Measurements from ENCODE around the gene RHOT2. TPM values are rescaled to one million over a fixed set of nuclear protein-coding genes. Genes with fewer than 3 reads are reported as not detected.
A peak's percentile ranks its signal among the peaks of the same experiment; 100 is the strongest.

Gene RHOT2
- total RNA-seq, 1 donor from 2014 or later = 207 TPM

DNA sequence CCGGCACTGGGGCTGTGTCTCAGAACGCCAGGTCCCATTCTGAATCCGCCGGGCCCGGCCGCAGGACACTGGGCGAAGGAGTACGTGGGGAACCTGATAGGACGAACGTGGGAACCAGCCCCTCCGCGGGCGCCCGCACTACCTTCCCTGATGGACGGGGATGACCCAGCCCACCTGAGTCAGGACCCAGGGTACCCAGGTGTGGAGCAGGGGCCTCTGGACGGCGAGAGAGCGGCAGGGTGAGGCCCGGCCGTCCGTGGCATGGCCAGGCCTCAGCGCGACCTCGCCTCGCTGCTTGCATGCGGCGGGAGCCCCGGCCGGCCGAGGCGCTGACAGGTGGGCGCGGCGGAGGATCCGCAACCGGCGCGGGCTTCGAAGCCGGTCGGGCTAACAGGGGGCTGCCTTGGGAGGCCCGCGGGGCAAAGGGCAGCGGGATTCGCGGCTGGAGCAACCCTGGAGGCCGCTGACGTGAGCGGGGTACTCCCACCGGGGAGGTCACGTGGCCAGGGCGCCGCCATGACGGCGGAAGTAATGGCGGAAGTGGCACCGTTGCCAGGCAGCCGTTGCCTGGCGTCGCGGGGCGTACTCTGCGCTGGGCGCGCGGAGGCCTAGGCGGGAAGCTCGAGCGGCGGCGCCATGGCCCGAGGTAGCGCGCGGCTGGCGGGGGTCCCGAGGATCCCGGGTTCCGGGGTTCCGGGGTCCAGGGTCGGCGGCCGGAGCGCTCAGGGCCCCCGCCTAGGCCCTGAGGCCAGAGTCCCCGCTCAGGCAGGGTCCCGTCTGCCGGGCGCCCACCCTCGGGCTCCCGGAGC, 18.9 kb upstream of the RHOT2 start, which contains the start of gene WDR90:
Gene WDR90, plus strand, starts transcription at position 585 of the 809 bp plus-strand sequence. Its CDS starts 52 bp downstream, at position 637.
- TF ChIP-seq, protein P1, sequence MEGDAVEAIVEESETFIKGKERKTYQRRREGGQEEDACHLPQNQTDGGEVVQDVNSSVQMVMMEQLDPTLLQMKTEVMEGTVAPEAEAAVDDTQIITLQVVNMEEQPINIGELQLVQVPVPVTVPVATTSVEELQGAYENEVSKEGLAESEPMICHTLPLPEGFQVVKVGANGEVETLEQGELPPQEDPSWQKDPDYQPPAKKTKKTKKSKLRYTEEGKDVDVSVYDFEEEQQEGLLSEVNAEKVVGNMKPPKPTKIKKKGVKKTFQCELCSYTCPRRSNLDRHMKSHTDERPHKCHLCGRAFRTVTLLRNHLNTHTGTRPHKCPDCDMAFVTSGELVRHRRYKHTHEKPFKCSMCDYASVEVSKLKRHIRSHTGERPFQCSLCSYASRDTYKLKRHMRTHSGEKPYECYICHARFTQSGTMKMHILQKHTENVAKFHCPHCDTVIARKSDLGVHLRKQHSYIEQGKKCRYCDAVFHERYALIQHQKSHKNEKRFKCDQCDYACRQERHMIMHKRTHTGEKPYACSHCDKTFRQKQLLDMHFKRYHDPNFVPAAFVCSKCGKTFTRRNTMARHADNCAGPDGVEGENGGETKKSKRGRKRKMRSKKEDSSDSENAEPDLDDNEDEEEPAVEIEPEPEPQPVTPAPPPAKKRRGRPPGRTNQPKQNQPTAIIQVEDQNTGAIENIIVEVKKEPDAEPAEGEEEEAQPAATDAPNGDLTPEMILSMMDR (IDR thresholded peaks at IDR 0.05; ENCODE audit: unreplicated experiment) = no peak
- Mint-ChIP-seq H3K36me3 (no peaks in the 10 kb centered on the region), H3K9me3 (no peaks in the 10 kb centered on the region), H3K27me3 (ENCODE audit: low read depth) (no peaks in the 10 kb centered on the region), H3K4me1 (peaks cover 13% of the 10 kb centered on the region), H3K4me3 (peak within 1 kb of the TSS; percentile 75), H3K27ac (peak within 1 kb of the TSS; percentile 91)
- peak; percentile 84 to 88 for DNase-seq (ENCODE audit: low spot score in 2 of 2, unreplicated experiment in 2 of 2)

DNA sequence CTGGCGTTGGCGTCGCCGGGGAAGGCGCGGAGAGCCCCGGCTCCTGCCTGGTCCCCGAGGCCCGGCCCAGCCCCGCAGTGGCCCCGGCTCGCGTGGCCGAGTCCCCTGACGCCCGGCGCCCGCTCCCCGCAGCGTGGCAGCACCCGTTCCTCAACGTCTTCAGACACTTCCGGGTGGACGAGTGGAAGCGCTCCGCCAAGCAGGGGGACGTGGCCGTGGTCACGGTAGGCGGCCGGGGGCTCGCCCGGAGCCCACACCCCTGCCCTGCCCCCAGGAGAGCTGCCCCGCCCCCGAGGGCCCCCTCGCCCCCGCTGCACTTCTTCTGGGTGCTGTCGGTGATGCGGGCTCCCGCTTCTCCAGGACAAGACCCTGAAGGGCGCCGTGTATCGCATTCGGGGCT, 18.3 kb upstream of the RHOT2 start:
- no peak for DNase-seq (ENCODE audit: low spot score in 2 of 2, unreplicated experiment in 2 of 2)
- no peak overlapping the region for H3K27ac Mint-ChIP-seq
- TF ChIP-seq, protein P1 (IDR thresholded peaks at IDR 0.05; ENCODE audit: unreplicated experiment) = no peak
- H3K27me3 Mint-ChIP-seq (ENCODE audit: low read depth) = no peaks in the 10 kb centered on the region
- no peaks in the 10 kb centered on the region for H3K36me3 Mint-ChIP-seq
- H3K4me3 Mint-ChIP-seq = peak overlapping the region; percentile 71
- H3K4me1 Mint-ChIP-seq = peaks cover 13% of the 10 kb centered on the region
- H3K9me3 Mint-ChIP-seq = no peaks in the 10 kb centered on the region

DNA sequence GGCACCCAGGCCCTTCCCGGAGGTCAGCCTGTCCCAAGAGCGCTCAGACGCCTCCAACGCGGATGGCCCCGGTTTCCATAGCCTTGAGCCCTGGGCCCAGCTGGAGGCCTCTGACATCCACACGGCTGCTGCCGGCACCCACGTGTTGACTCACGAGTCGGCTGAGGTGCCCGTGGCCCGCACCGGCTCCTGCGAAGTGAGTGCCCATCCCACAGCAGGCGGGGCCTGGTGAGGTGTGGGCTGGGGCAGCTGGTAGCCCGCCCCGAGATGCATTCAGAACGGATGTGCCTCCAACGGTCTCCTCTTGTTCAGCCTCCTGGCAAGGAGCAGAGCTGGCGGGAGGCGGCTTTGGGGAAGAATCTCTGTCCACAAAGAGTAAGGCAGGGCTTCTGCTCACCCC, 16.1 kb upstream of the RHOT2 start:
- peaks cover 11% of the 10 kb centered on the region for H3K4me1 Mint-ChIP-seq
- TF ChIP-seq, protein P1 (IDR thresholded peaks at IDR 0.05; ENCODE audit: unreplicated experiment) = no peak
- no peaks in the 10 kb centered on the region for H3K27me3 Mint-ChIP-seq (ENCODE audit: low read depth)
- H3K36me3 Mint-ChIP-seq = no peaks in the 10 kb centered on the region
- H3K9me3 Mint-ChIP-seq = no peaks in the 10 kb centered on the region
- peak overlapping the region; percentile 42 for H3K4me3 Mint-ChIP-seq
- DNase-seq (ENCODE audit: low spot score in 2 of 2, unreplicated experiment in 2 of 2) = no peak
- no peak overlapping the region for H3K27ac Mint-ChIP-seq

DNA sequence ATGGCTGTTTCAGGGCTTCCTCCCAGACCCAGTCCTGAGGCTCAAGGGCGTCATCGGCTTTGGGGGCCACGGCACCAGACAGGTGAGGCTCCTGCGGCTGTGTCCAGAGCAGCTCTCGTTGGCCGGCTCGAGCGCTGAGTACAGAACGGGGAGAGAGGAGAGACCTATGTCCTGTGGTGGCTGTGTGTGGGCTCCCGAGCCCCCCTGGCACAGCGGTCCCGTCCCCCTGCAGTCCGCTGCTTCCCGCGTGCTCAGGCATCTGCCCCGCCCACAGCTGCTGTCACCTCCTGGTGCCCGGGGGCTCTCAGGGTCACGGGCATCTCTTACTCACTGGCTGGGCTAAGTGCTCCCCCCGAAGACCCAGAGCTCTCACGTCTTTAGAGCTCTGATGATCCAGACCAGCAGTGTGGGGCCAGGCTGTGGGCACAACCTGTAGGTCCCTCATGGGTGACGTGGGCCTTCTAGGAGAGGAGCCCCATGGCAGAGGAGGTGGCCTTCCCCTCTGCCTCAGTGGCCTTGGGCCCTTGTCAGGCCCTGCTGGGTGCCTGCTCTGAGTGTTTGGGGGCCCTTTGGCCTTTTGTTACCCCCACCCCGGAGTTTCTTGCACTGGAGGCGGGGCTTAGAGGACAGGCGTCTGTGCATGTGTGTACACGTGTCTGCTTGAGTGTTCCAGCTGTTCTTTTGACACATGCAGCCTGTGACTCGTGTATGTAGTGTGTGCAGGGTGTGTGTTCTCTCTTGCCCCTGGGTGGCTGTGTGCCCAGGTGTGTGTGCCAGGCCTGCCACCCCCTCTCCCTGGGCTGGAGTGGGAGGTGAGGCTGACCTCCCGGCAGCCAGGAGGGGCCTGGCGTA, 15.3 kb upstream of the RHOT2 start:
- H3K9me3 Mint-ChIP-seq = no peaks in the 10 kb centered on the region
- TF ChIP-seq, protein P1 (IDR thresholded peaks at IDR 0.05; ENCODE audit: unreplicated experiment) = no peak
- no peak overlapping the region for H3K27ac Mint-ChIP-seq
- DNase-seq (ENCODE audit: low spot score in 2 of 2, unreplicated experiment in 2 of 2) = no peak
- no peaks in the 10 kb centered on the region for H3K27me3 Mint-ChIP-seq (ENCODE audit: low read depth)
- no peak overlapping the region for H3K4me3 Mint-ChIP-seq
- no peaks in the 10 kb centered on the region for H3K36me3 Mint-ChIP-seq
- peaks cover 11% of the 10 kb centered on the region for H3K4me1 Mint-ChIP-seq

DNA sequence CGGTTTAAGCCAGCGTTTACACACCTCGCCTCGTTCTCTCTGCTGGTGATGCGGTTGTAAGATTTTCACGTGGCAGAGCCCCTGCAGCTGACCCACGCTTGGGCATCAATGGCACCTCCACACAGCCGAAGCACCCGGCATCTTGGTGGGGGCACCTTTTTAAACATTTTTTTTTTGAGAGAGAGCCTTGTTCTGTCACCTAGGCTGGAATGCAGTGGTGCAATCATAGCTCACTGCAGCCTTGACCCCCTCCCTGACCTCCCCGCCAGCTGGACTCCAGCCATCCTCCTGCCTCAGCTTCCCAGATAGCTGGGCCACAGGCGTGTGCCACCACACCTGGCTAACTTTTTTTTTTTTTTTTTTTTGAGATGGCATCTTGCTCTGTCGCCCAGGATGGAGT, 13.9 kb upstream of the RHOT2 start:
- H3K36me3 Mint-ChIP-seq = no peaks in the 10 kb centered on the region
- no peak for DNase-seq (ENCODE audit: low spot score in 2 of 2, unreplicated experiment in 2 of 2)

More for the DNA sequence above, 13.9 kb upstream of the RHOT2 start:
- no peaks in the 10 kb centered on the region for H3K9me3 Mint-ChIP-seq
- H3K4me3 Mint-ChIP-seq = no peak overlapping the region
- peaks cover 3% of the 10 kb centered on the region for H3K4me1 Mint-ChIP-seq
- no peak overlapping the region for H3K27ac Mint-ChIP-seq
- no peaks in the 10 kb centered on the region for H3K27me3 Mint-ChIP-seq (ENCODE audit: low read depth)
- TF ChIP-seq, protein P1 (IDR thresholded peaks at IDR 0.05; ENCODE audit: unreplicated experiment) = no peak
